ENCODE measurements around the gene POFUT2.

POFUT2 gene

GRCh38 chr21:45251635-45252447 is 35.9 kb downstream of the POFUT2 start:
- no peak for TF ChIP-seq CTCF (IDR thresholded peaks at IDR 0.05; ENCODE audit: control insufficient read depth, insufficient read depth, low read depth, low read length, missing control alignments)
- H3K4me3 ChIP-seq (ENCODE audit: control insufficient read depth, low read depth, low read length): no peak overlapping the region
- DNase-seq (ENCODE audit: low read depth): no peak

GRCh38 chr21:45250914-45251634 is 36.6 kb downstream of the POFUT2 start:
- no peak for TF ChIP-seq CTCF (IDR thresholded peaks at IDR 0.05; ENCODE audit: control insufficient read depth, insufficient read depth, low read depth, low read length, missing control alignments)
- no peak for DNase-seq (ENCODE audit: low read depth)
- H3K4me3 ChIP-seq (ENCODE audit: control insufficient read depth, low read depth, low read length): no peak overlapping the region

- no peak for DNase-seq (ENCODE audit: low read depth)
- H3K4me3 ChIP-seq (ENCODE audit: control insufficient read depth, low read depth, low read length): no peak overlapping the region
- TF ChIP-seq CTCF (IDR thresholded peaks at IDR 0.05; ENCODE audit: control insufficient read depth, insufficient read depth, low read depth, low read length, missing control alignments): no peak
Measured at GRCh38 chr21:45250272-45250671, 37.4 kb downstream of the POFUT2 start.

GRCh38 chr21:45249626-45250025 is 38.1 kb downstream of the POFUT2 start:
- no peak for TF ChIP-seq CTCF (IDR thresholded peaks at IDR 0.05; ENCODE audit: control insufficient read depth, insufficient read depth, low read depth, low read length, missing control alignments)
- no peak overlapping the region for H3K4me3 ChIP-seq (ENCODE audit: control insufficient read depth, low read depth, low read length)
- DNase-seq (ENCODE audit: low read depth): no peak

- DNase-seq (ENCODE audit: low read depth): no peak
- peak; percentile 9 for TF ChIP-seq CTCF (IDR thresholded peaks at IDR 0.05; ENCODE audit: control insufficient read depth, insufficient read depth, low read depth, low read length, missing control alignments)
- peak overlapping the region; percentile 8 for H3K4me3 ChIP-seq (ENCODE audit: control insufficient read depth, low read depth, low read length)
Measured at GRCh38 chr21:45248893-45249381, 38.8 kb downstream of the POFUT2 start.

GRCh38 chr21:45248301-45248892 is 39.3 kb downstream of the POFUT2 start:
- H3K4me3 ChIP-seq (ENCODE audit: control insufficient read depth, low read depth, low read length): no peak overlapping the region; the same call in 1 of the 2 replicates
- no peak for DNase-seq (ENCODE audit: low read depth)

More at GRCh38 chr21:45248301-45248892, 39.3 kb downstream of the POFUT2 start:
- no peak for TF ChIP-seq CTCF (IDR thresholded peaks at IDR 0.05; ENCODE audit: control insufficient read depth, insufficient read depth, low read depth, low read length, missing control alignments)
